Testis (tissue), 3 donors: ENCODE results near the gene POC1B. TPM values are rescaled to one million over a fixed set of nuclear protein-coding genes. Genes with fewer than 3 reads are reported as not detected.
"Not testable (repeated sequence)": the region's sequence is repeated elsewhere in the genome, so short reads cannot be mapped to it uniquely, and the experiment has no call there.

Experiments
- DNase-seq: peaks from one replicate; pipeline ENCODE4 v3.0.0-alpha.2; 2019
- H3K27ac ChIP-seq, 2 donors: fragments of 200-600 bp; sonication (generic); one replicate each; pipeline ENCODE4 v1.5.1; 2019
- H3K27me3 ChIP-seq: fragments of 200-600 bp; sonication (generic); one replicate; pipeline ENCODE4 v1.5.1; 2019
- H3K36me3 ChIP-seq: fragments of 200-600 bp; sonication (generic); one replicate; pipeline ENCODE4 v1.5.1; 2017; ENCODE audit warnings: low read depth; ENCODE audit errors: missing control alignments
- H3K4me1 ChIP-seq: fragments of 200-600 bp; sonication (generic); one replicate; pipeline ENCODE4 v1.5.1; 2019
- H3K4me3 ChIP-seq, 2 donors: fragments of 200-600 bp; sonication (generic); one replicate each; pipeline ENCODE4 v1.5.1; 2017 to 2019
- H3K9me3 ChIP-seq: fragments of 200-600 bp; sonication (generic); one replicate; pipeline ENCODE4 v1.5.1; 2017
- CTCF ChIP-seq, 3 experiments: fragments of 450-650 bp in 2 of 3; fragments of 200-600 bp in 1 of 3; sonication (generic) in 1 of 3; IDR thresholded peaks; one replicate each; pipeline ENCODE4 v1.5.1; 2016 to 2019; ENCODE audit warnings: antibody characterized with exemption in 3 of 3, mild to moderate bottlenecking in 2 of 3, moderate library complexity in 1 of 3
- POLR2A ChIP-seq: fragments of 450-650 bp; IDR thresholded peaks from one replicate; pipeline ENCODE4 v1.6.1; 2017; ENCODE audit warnings: antibody characterized with exemption, mild to moderate bottlenecking, moderate library complexity
- WGBS, 2 donors: methylation state at CpG; one replicate each; pipeline ENCODE4 v1.1.5; 2018; 5-methylcytosine and 5-hydroxymethylcytosine counted together
- intact Hi-C: fragments of 100-400 bp; cut with DNase I; formaldehyde crosslinking; loops from one replicate; pipeline ENCODE4 v1.15.1; 2023; ENCODE audit warnings: low total_unique reads
- polyA plus RNA-seq: library from polyadenylated mRNA; stranded (reverse); fragments of 350-450 nt; fragmentation: Illumina TruSeq; extraction: RNeasy Lipid Tissue Mini Kit (QIAGEN cat#74804); gene quantifications from one replicate; pipeline ENCODE4 v1.2.3, GENCODE V29; 2014; ENCODE audit warnings: low read depth, low replicate concordance; ENCODE audit not compliant: insufficient read depth
- total RNA-seq, 2 donors: library from RNA; depleted of rRNA; stranded (reverse); fragments of >200 nt; gene quantifications; one replicate each; pipeline ENCODE4 v1.2.3, GENCODE V29; 2016

POC1B gene
- total and polyA plus RNA-seq, 3 donors from 2014 or later: 16.8 to 30.2 (median 21.3) TPM

GRCh38 chr12:89464974-89465592 is 60.8 kb downstream of the POC1B start:
- no peaks in the 10 kb centered on the region for H3K27me3 ChIP-seq
- intact Hi-C loops: no loop called here
- H3K36me3 ChIP-seq: no peaks in the 10 kb centered on the region
- WGBS, 2 donors: 67 to 75% methylated on average over 4 of the region's 4 CpGs
- no peak for DNase-seq
- H3K9me3 ChIP-seq: no peaks in the 10 kb centered on the region
- H3K4me3 ChIP-seq: no peak overlapping the region
- no peak overlapping the region for H3K27ac ChIP-seq
- TF ChIP-seq POLR2A (no peak), CTCF (IDR thresholded peaks at IDR 0.05) (no peak)
- no peaks in the 10 kb centered on the region for H3K4me1 ChIP-seq

GRCh38 chr12:89461649-89462612 is 63.9 kb downstream of the POC1B start:
- 34 to 37% methylated on average over 6 of the region's 6 CpGs for WGBS, 2 donors
- DNase-seq: no peak
- Histone ChIP-seq H3K4me1 (no peaks in the 10 kb centered on the region), H3K27ac (no peak overlapping the region), H3K36me3 (no peaks in the 10 kb centered on the region), H3K27me3 (no peaks in the 10 kb centered on the region), H3K4me3 (no peak overlapping the region), H3K9me3 (no peaks in the 10 kb centered on the region)
- intact Hi-C loops: no loop called here
- TF ChIP-seq CTCF (IDR thresholded peaks at IDR 0.05) (peak in 2 of 3 experiments; percentile 49 to 50), POLR2A (no peak)

- no peaks in the 10 kb centered on the region for H3K4me1 ChIP-seq
- no peak overlapping the region for H3K27ac ChIP-seq
- no peaks in the 10 kb centered on the region for H3K9me3 ChIP-seq
- no peaks in the 10 kb centered on the region for H3K36me3 ChIP-seq
- intact Hi-C loops: no loop called here
- TF ChIP-seq CTCF (IDR thresholded peaks at IDR 0.05): no peak
- no peak for TF ChIP-seq POLR2A
- no peak overlapping the region for H3K4me3 ChIP-seq
- WGBS, 2 donors: 71 to 78% methylated on average over 4 of the region's 4 CpGs
- H3K27me3 ChIP-seq: no peaks in the 10 kb centered on the region
- no peak for DNase-seq
Measured at GRCh38 chr12:89461190-89461589, 64.7 kb downstream of the POC1B start.

GRCh38 chr12:89459279-89459678 is 66.6 kb downstream of the POC1B start:
- 56 to 62% methylated on average over 4 of the region's 4 CpGs for WGBS, 2 donors
- not testable (repeated sequence) for H3K27me3 ChIP-seq, H3K4me1 ChIP-seq, DNase-seq, H3K9me3 ChIP-seq, H3K27ac ChIP-seq, H3K36me3 ChIP-seq, H3K4me3 ChIP-seq
- intact Hi-C loops: loop anchor here (10.0 kb wide), 1 partner anchor 404 kb away; no protein-coding TSS in a partner anchor

GRCh38 chr12:89456565-89456964 is 69.3 kb downstream of the POC1B start:
- H3K27ac ChIP-seq: no peak overlapping the region
- TF ChIP-seq POLR2A (no peak), CTCF (IDR thresholded peaks at IDR 0.05) (no peak)
- no peaks in the 10 kb centered on the region for H3K27me3 ChIP-seq
- intact Hi-C loops: loop anchor here (10.0 kb wide), 1 partner anchor 402 kb away; no protein-coding TSS in a partner anchor
- 73 to 78% methylated on average over 1 of the region's 1 CpG for WGBS, 2 donors
- H3K4me3 ChIP-seq: no peak overlapping the region
- no peak for DNase-seq
- peaks cover 19% of the 10 kb centered on the region for H3K4me1 ChIP-seq
- no peaks in the 10 kb centered on the region for H3K36me3 ChIP-seq
- no peaks in the 10 kb centered on the region for H3K9me3 ChIP-seq
